NT2/D1 (cell line): ENCODE results near the gene ASAP2.

Experiments used
- SUZ12 ChIP-seq: IDR thresholded peaks from 2 replicates; pipeline ENCODE4 v1.6.1; 2011; ENCODE audit not compliant: insufficient read length, insufficient read depth; ENCODE audit errors: extremely low read depth
- YY1 ChIP-seq: IDR thresholded peaks from 2 replicates; pipeline ENCODE4 v1.6.1; 2011; ENCODE audit not compliant: insufficient read length, insufficient read depth
- ZNF274 ChIP-seq: IDR thresholded peaks from 2 replicates; pipeline ENCODE4 v1.6.1; 2011; ENCODE audit warnings: mild to moderate bottlenecking, low read depth, low read length

DNA sequence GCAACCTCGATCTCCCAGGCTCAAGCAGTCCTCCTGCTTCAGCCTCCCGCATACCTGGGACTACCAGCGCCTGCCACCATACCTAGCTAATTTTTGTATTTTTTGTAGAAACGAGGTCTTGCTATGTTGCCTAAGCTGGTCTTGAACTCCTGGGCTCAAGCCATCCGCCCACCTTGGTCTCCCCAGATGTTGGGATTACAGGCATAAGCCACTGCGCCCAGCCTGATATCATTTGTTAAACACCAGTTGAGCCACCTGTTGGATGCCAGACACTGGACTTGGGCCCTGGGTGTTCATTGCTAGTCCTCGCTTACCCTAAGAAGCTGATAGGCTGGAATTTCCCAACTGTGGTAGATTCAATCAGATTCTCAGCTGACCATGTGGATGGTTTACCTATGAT, 136.9 kb downstream of the ASAP2 start:
- TF ChIP-seq ZNF274 (no peak), SUZ12 (no peak), YY1 (no peak)
